NCI-H510A treated with DMSO at 0.1 percent for 48 hours (cell line): ENCODE data around the gene HOXA4.
A peak's percentile ranks its signal among the peaks of the same experiment; 100 is the strongest.

Experiments used
- DNase-seq: peaks from one replicate; lab custom pipeline; 2025; lab: John Stamatoyannopoulos, UW

Gene HOXA4

DNA sequence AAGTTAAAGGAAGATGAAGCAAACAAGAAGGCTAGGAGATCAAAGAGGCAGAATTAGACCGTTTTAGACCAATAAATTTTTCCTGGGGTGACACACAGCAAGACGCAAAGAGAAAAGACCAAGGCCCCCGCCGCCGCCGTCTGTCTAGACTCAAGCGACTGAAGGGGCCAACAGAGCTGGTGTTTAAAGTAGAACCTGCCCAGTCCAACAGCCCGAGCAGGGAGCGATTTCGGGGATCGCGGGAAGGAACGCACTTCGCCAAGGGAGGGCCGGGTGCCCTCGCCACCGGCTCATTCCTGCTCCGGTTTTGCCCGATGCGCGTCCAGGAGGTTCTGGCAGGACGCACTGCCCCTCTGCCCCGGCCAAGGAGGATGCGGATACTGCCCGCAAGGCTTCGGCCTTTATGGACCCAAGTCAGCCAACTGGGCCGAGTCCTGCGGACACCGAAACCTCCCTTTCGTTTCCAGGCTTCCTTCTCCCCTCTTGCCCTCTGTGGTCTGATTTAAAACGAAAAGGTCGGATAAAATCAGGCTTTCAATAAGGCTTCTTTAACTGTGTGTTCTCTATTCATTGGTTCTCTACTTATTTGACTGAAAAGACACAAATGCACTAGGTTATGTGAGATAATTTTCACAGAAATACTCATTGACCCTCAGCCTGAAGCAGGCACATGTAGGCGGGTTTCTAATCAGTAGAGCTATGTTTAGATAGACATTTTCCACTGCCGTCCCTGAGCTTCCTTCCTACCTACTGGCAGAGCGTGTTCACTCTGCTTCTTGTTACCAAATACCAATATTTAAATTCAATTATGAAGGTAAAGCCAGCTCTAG is 28.1 kb upstream of the HOXA4 start:
- peak; percentile 24 for DNase-seq

DNA sequence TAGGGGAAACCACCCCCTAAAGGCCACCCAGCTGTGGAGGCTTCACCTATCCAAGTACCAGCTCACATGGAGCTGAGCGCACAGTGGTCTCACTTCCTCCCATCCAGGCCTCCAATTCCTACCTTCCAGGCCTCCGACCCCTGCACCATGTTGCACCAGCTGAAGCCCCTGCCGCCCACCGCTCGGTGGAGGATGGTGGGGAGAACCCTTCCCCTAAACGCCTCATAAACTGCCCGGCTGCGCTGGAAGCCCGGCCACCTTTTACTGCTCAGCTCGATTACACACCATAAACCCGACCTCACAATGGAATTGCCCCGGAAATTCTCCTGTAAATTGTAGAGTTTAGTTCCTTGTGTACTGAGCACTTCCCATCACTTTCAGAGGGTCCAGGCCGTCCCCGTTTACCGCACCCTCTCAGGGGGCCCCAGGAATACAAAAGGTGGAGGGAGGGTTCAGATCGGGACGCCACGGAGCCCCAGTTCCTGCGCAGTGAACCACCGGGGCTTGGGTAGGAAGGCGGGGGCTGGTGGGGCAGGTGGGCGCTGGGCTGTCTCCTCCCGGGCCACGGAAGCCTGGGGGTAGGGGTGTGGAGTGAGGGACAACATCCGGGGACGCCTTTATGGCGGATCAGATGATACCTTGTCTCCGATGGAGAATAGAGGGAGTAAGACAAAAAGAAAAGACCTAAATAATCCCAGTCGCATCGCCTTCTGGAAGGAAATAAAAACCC is 27.3 kb upstream of the HOXA4 start:
- no peak for DNase-seq

DNA sequence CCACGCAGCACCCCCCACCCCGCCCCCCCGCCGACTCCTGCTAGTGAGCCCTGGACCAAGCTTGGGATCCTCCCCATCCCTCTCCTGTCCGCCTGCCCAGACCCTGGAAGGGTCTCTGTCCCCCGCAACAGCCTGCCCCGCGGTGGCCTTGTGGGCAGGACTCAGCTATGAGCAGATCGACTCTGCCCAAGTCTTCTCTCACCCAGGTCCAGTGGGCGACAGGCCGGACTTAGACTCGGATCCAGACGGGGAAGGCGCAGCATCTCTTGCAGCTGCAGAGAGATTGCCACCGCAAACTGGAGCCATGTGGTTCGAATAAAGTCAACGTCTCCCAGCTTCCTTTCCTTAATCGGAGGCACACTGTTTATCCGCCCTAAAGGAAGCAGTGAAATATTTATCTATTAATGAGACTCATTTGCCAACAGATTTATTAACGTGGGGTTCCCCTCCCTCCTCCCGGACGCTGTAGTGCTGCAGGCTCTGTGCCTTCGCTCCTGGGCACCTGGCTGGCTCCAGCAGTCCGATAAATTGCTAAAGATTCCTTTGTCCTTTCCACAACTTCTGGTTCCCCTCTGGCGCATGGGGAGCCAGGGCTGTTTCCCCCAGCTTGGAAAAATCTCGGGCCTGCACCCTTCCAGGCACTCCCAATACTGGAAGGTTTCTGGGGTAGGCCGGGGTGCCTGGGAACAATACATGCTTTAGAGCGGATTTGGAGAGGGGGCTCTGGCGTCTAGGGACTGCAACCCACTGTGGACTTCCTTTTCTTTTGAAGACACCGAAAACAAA is 26.6 kb upstream of the HOXA4 start:
- no peak for DNase-seq

DNA sequence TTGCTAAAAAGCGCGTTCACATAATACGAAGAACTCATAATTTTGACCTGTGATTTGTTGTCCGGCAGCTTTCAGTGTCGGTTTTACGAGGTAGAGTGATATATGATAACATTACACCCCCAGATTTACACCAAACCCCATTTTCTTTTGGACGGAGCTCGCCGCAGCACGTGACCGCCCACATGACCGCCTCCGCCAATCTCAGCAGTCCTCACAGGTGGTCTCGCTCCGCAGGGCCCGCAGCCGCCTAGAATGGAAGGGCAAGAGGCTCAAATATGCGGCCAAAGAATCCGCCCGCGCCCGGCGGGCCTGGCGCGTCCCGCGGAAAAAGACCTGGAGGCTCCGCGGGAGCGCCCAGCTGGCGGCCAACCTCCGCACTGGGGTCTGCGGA is 25.9 kb upstream of the HOXA4 start, which contains the start of gene HOXA7:
Gene HOXA7, minus strand, starts transcription at position 168 of the 391 bp plus-strand sequence. Its CDS starts 130 bp downstream, at position 38.
- DNase-seq: peak; percentile 74

DNA sequence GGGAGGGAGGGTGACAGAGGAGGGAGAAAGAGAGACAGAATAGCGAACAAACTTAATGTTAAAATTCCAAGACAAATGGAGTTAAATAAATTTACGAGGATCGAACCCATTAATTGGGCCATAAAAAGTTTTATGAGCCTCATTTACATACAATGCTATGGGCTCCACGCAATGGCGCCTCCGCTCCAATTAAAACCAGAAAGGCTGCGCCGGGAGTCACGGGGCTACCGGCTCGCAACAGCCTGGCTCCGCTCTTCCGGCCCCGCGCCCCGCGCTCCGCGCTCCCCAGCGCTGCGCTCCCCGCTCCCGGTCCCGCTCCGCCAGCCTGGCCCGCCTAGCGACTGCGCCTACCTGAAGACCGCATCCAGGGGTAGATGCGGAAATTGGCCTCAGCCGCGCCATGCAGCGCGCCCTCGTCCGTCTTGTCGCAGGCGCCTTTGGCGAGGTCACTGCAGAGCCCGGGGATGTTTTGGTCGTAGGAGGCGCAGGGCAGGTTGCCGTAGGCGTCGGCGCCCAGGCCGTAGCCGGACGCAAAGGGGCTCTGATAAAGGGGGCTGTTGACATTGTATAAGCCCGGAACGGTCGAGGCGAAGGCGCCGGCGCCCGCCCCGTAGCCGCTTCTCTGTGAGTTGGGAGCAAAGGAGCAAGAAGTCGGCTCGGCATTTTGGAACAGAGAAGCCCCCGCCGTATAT is 25.4 kb upstream of the HOXA4 start:
- peak; percentile 61 for DNase-seq

DNA sequence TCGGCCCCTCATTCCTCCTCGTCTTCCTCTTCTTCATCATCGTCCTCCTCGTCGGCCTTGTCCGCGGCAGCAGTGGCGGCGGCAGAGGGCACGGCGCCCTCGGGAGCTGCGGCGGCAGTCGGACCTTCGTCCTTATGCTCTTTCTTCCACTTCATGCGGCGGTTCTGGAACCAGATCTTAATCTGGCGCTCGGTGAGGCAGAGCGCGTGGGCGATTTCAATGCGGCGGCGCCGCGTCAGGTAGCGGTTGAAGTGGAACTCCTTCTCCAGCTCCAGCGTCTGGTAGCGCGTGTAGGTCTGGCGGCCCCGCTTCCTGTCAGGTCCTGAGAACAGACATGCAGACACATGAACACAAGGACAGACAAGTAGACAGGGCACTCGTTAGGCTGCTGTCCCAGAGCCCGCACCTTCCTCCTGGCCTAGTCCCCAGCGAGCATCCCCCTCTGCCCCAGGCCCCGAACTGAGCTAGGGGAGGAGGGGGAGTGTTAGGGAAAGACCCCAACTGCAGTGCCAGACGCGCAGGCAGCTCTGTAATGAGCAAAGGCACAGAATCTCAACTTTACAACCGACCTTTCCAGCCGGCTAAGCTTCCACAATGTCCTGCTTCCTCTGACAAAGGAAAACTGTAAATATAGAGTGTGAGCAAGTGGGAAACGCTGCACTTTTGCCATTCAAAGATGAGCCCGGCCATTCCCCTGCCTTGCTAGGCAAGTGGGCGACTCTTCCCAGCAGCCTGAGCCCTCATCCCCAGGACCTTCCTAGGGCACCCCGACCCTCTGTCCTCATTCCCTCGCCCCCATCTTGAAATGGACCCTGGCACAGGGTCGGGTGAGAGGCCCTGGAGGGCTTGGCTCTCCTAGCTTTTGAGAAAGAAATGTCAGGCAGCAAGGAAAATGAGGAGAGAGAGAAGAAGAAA is 24.6 kb upstream of the HOXA4 start:
- no peak for DNase-seq

DNA sequence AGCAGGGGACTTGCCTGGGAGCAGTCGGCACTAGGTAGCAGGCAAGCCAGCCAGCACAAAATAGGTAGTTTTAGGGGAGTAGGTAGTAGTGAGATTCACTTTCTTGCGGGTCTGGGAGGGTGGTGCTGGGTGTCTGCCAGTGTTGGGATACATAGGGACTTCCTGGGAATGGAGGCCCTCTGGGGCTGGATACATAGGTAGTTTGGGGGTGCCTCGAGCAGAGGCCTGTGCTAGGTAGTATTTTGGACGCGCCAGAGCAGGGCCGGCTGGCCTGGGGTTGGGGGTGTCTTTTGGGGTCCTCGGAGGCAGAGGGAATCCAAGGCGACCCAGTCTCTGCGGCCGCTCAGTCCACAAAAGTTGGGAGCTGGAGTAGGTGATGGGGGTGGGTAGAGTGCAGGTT is 23.8 kb upstream of the HOXA4 start:
- DNase-seq: no peak

DNA sequence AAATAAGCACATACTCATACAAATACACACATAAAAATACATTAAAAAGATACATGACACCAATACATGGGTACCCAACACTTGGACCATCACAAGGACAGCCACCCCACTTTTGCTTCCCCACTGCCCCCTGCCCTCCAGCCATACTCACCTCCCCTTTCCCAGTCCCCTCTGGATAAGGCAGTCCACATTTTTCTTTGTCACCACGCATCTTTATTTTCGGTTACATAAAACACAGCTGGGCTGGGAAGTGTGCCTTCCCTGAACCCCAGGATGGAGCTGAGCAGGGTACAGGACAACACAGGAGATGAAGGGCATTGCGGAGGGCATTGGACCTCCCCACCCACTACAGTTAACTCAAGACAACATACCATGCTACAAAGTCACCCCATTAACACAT is 23.0 kb upstream of the HOXA4 start:
- DNase-seq: no peak

DNA sequence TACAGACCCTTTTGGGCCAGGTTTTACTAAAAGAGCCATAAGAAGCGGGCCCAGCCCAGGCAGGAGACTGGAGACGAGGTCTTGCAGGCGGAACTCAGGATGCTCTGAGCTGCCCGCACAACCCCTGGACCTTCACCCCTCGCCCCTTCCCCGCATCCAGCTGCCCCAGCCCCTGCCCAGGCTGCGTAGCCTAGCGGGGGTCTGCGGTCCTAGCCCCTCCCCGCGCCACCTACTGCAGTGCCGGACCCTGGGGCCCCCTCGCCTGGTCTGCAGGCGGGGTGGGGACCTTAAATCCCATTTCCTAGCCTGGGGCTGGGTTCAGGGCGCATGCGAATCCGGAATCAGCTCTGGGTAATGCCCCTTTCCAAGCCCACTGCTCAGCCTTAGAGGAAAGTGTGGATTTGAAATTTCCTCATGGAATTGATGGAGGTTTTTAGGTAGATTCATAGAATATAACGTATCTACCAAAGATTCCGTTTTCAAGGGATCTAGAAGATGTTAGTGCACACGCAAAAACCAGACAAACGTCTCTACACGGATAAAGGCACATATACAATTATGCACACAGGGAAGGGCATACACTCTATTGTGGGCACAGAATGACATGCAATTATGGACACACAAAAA is 22.4 kb upstream of the HOXA4 start:
- no peak for DNase-seq

DNA sequence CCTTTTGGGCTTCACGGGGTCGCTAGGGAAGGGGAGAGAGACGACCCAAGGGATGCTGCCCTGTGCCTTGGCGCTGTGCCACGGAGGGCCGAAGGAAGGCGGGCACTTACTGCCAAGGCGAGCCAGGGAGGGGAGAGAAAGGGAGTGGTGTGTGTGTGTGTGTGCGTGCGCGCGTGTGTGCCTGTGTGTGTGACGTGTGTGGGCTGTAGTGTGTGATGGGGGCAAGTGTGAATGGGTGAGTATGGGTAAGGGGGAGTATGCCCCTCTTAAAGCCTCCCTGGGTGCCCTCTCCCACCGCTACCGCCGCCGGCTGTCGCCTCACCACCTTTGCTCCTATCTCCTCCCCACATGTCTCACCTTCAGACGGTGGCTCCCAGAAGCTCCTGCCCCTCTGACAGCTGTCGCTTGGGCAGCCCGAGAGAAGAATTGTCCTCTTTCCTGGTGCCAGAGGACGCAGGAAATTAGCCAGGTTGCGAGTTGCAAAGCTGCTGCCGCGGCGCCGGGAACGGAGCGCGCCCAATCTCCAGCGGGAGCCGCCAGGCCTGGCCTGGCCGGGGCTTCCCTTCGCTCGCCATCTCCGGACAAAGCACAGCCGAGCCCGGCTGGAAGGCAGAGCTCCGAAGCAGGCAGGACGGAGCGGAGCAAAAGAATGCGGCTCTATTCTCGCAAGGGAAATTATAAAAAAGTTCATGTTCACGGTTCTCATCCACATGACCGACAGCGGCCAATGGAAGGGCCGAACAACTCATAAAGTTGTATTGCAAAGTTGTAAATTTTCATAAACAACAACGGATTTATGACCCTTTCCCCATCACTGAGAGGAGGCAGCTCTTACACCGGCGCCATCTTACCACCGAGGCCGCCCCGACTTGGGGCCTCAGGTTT is 21.6 kb upstream of the HOXA4 start, which contains the start of gene HOXA3:
Gene HOXA3, minus strand, starts transcription at position 653 of the 885 bp plus-strand sequence. CDS start 41,943 bp downstream, outside the sequence.
- no peak for DNase-seq

DNA sequence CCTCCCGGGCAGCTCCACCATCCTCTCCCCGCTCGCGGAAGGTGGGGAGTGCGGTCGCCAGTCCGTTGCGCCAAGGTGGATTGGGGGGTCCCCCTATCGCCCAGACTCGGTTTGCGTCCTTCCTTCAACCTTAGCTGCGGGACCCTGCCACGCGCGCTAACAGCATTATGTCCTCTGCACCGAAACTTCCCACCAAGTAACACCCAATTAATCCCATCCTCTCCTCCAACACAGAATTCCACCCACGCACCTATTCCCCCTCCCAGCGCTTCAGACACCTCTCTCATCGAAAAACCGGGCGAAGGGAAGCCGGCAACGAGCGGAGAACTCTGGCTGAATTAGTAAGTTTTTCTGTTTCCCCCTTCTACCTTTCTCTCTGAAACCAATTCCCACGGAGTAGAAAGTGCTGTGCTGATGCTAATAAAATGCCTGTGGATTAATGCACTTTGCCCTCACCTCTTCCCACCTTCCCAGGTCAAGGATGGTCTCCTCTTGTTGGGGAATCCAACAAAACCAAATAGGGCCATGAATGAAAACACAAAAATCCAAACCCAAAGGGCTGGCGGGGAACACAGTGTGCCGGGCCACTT is 20.9 kb upstream of the HOXA4 start:
- DNase-seq: no peak

DNA sequence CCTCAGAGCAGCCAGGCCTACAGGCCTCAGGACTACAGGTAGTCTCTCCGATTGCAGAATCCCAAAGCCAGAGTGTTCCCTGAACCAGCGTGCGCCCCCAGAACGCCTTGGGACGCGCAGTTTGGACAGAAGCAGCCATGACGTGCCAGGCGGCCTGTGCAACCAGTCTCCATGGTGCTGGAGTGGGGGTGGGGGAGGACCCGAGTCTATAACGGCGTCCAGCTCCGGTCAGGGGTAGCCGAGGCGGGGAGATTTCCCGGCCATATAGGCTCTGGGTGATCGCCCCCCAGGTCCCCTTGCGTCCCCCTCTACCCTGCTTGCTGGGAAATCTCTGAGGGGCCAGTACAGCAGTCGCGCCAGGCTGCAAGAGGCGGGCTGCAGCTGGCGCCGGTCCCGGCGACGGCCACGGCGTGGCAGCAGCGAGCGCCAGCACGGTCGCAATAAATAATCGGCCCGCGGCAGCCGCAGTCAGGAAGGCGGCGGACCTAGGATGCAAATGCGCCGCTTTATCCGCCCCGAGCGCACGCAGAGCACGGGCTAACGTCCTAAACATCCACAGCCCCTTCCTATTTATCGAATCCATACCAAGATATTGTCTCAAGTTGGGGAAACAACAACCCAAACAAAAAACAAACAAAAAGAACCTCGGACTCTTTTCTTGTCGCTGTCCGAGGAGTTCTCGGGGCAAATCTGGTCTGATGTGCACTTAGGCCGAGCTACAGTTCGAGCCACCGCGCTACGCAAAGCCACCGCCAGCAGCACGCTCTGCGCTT is 20.2 kb upstream of the HOXA4 start:
- peak; percentile 84 for DNase-seq

DNA sequence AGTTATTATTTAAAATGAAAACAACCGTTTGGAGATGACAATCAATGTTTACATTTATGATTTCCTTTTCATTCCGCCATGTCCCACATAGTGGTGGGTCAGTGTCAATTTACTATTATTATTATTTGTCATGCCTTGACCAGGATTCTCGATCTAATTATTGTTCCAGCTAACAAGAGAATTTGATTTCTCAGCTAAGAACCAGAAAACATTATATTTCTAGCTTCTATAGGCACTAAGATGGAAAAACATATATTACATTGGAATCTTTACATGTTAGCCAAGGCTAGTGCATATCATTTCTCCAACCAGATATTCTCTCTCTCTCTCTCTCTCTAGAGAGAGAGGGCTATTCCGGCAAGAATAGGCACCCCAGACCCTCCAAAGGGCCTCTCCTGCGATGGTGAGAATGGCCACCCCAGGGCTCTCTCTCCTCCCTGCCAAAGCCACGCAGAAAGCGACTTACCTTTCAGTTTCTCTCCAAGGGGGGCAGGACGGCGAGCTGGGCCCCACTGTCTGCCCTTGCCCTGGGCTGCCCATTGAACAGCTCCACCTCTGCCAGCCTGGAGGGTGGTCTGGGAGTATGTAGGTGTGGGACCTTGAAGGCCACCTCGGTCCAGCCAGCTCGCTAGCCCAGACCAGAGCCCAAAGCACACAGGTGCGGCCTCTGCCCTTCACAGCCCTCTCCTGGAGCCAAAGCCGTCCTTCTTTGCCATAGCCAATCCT is 19.4 kb upstream of the HOXA4 start:
- DNase-seq: peak; percentile 64

DNA sequence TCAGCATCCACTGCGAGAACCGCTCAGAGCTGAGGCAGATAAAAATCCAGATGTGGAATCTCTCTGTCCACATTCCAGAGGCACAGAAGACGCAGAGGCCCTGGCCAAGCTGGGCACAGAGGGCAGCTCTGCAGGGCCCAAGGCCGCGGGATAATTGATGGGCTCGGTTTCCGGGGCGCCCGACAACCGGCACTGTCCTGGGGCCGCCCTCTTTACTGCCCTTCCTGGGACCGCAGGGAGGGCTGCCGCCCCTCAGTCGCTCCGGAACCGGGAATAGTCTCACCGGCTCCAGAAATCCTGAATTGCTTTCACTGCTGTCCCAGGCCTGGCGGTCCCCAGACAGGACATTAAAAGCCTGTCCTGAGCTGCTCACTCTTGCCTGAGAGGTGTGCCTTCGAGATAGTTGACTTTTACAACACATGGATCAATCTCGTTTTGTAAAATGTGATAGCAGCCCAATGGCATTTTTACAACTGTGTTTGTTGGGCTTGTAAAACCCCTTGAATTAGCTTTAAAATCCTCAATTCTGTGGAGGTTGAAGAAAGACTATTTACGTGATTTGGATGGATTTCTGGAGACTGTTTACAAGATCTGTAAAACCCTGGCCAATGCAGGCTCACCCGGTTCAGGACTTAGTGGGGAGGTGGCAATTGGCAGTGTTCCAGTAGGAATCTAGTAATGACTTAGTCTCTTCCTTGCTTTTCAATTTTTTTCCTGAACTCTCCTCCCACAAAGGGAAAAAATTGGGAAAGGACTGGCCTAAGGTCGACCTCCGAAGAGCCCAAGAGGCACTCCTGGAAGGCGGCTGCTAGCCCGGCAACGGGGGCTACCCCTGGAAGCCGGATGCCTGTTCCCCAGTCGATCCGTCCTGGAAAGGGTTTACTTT is 18.4 kb upstream of the HOXA4 start:
- peak; percentile 63 for DNase-seq

DNA sequence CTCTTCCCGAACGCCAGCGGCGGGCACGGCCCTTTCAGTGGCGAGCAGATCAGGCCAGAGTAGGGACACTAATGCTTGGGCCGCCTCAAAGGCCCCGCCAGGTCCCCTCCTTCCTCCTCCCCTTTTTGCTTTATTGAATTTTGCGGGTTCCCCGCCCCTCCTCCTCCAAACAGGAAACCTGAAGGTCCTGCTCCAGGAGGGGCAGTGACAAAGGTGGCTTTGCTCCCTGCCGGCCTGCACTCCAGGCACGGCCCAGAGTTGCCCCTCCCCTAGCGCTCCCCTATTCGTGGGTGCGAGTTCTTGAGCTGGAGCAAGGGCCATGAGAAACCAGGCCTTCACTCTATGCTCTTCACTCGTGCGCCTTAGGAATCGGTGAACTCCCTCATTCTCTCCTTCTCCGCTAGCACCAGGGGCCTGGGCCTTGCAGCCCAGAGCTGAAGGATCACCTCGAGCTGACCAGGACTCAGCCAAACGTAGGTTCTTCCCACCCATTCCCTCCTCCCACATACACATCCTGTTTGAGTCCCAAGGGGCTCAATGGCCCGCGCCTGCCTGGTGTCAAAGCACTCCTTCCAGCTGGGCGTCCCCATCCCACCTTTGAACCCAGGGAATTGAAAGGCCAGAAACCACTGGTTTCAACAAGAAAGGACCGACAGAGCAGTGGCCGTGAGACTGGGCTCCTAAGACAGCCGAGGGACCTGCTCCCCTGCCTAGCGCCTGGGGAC is 17.6 kb upstream of the HOXA4 start:
- peak; percentile 79 for DNase-seq
